ENCODE results near the gene EVI2A. TPM values are rescaled to one million over a fixed set of nuclear protein-coding genes. Genes with fewer than 3 reads are reported as not detected.
"Not testable (repeated sequence)": the region's sequence is repeated elsewhere in the genome, so short reads cannot be mapped to it uniquely, and the experiment has no call there.

The EVI2A gene
- total and polyA plus RNA-seq, 5 donors: 2.2 to 6.9 (median 3.3) TPM

GRCh38 chr17:31294231-31294630 lies 27.2 kb downstream of the EVI2A start:
- H3K4me3 ChIP-seq (ENCODE audit: low read length): no peak overlapping the region
- no peak for DNase-seq
- H3K27ac ChIP-seq (ENCODE audit: low read length): no peak overlapping the region
- no peaks in the 10 kb centered on the region for H3K9me3 ChIP-seq (ENCODE audit: control insufficient read depth, low read length)
- no peaks in the 10 kb centered on the region for H3K4me1 ChIP-seq (ENCODE audit: control insufficient read depth, insufficient read depth, low read length)
- 92% methylated on average over 3 of the region's 3 CpGs for WGBS
- ATAC-seq: no peak
- H3K27me3 ChIP-seq (ENCODE audit: control insufficient read depth, insufficient read depth): no peaks in the 10 kb centered on the region
- intact Hi-C loops (cut with DNase I): no loop called here

- H3K27ac ChIP-seq (ENCODE audit: low read length): no peak overlapping the region
- no peak overlapping the region for H3K4me3 ChIP-seq (ENCODE audit: low read length)
- intact Hi-C loops (cut with DNase I): no loop called here
- no peaks in the 10 kb centered on the region for H3K4me1 ChIP-seq (ENCODE audit: control insufficient read depth, insufficient read depth, low read length)
- no peaks in the 10 kb centered on the region for H3K9me3 ChIP-seq (ENCODE audit: control insufficient read depth, low read length)
- ATAC-seq (no peak), DNase-seq (no peak)
- H3K27me3 ChIP-seq (ENCODE audit: control insufficient read depth, insufficient read depth): no peaks in the 10 kb centered on the region
- 92% methylated on average over 2 of the region's 2 CpGs for WGBS
These were observed 27.8 kb downstream of the EVI2A start for GRCh38 chr17:31293581-31293980.

GRCh38 chr17:31291820-31292219 lies 29.6 kb downstream of the EVI2A start:
- ATAC-seq: no peak

GRCh38 chr17:31289790-31290189 lies 31.6 kb downstream of the EVI2A start:
- H3K4me3 ChIP-seq (ENCODE audit: low read length): no peak overlapping the region
- no peak overlapping the region for H3K27ac ChIP-seq (ENCODE audit: low read length)
- H3K4me1 ChIP-seq (ENCODE audit: control insufficient read depth, insufficient read depth, low read length): no peaks in the 10 kb centered on the region
- ATAC-seq (no peak), DNase-seq (no peak)
- H3K27me3 ChIP-seq (ENCODE audit: control insufficient read depth, insufficient read depth): no peaks in the 10 kb centered on the region
- no peaks in the 10 kb centered on the region for H3K9me3 ChIP-seq (ENCODE audit: control insufficient read depth, low read length)
- intact Hi-C loops (cut with DNase I): no loop called here
- WGBS: 77% methylated on average over 3 of the region's 3 CpGs

More at GRCh38 chr17:31291820-31292219, 29.6 kb downstream of the EVI2A start:
- Histone ChIP-seq H3K4me3 (ENCODE audit: low read length) (no peak overlapping the region), H3K27me3 (ENCODE audit: control insufficient read depth, insufficient read depth) (no peaks in the 10 kb centered on the region), H3K27ac (ENCODE audit: low read length) (no peak overlapping the region), H3K4me1 (ENCODE audit: control insufficient read depth, insufficient read depth, low read length) (no peaks in the 10 kb centered on the region), H3K9me3 (ENCODE audit: control insufficient read depth, low read length) (no peaks in the 10 kb centered on the region)
- intact Hi-C loops (cut with DNase I): no loop called here
- no peak for DNase-seq

GRCh38 chr17:31287932-31288331 lies 33.5 kb downstream of the EVI2A start:
- H3K4me1 ChIP-seq (ENCODE audit: control insufficient read depth, insufficient read depth, low read length); intact Hi-C loops (cut with DNase I); DNase-seq; H3K4me3 ChIP-seq (ENCODE audit: low read length); ATAC-seq; H3K9me3 ChIP-seq (ENCODE audit: control insufficient read depth, low read length); H3K27ac ChIP-seq (ENCODE audit: low read length); H3K27me3 ChIP-seq (ENCODE audit: control insufficient read depth, insufficient read depth): not testable (repeated sequence)
- 88% methylated on average over 1 of the region's 1 CpG for WGBS

- H3K27me3 ChIP-seq (ENCODE audit: control insufficient read depth, insufficient read depth): no peaks in the 10 kb centered on the region
- no peak for DNase-seq
- ATAC-seq: no peak
- no peaks in the 10 kb centered on the region for H3K4me1 ChIP-seq (ENCODE audit: control insufficient read depth, insufficient read depth, low read length)
- no peak overlapping the region for H3K27ac ChIP-seq (ENCODE audit: low read length)
- H3K4me3 ChIP-seq (ENCODE audit: low read length): no peak overlapping the region
- intact Hi-C loops (cut with DNase I): no loop called here
- no peaks in the 10 kb centered on the region for H3K9me3 ChIP-seq (ENCODE audit: control insufficient read depth, low read length)
- WGBS: 92% methylated on average over 1 of the region's 1 CpG
These were observed 34.8 kb downstream of the EVI2A start for GRCh38 chr17:31286587-31286986.

- DNase-seq (no peak), ATAC-seq (no peak)
- Histone ChIP-seq H3K4me1 (ENCODE audit: control insufficient read depth, insufficient read depth, low read length) (no peaks in the 10 kb centered on the region), H3K27me3 (ENCODE audit: control insufficient read depth, insufficient read depth) (no peaks in the 10 kb centered on the region), H3K27ac (ENCODE audit: low read length) (no peak overlapping the region), H3K4me3 (ENCODE audit: low read length) (no peak overlapping the region), H3K9me3 (ENCODE audit: control insufficient read depth, low read length) (no peaks in the 10 kb centered on the region)
- intact Hi-C loops (cut with DNase I): no loop called here
These were observed 37.6 kb downstream of the EVI2A start for GRCh38 chr17:31283841-31284240.

GRCh38 chr17:31281061-31281460 lies 40.4 kb downstream of the EVI2A start:
- H3K4me3 ChIP-seq (ENCODE audit: low read length): no peak overlapping the region
- H3K4me1 ChIP-seq (ENCODE audit: control insufficient read depth, insufficient read depth, low read length): no peaks in the 10 kb centered on the region
- no peaks in the 10 kb centered on the region for H3K27me3 ChIP-seq (ENCODE audit: control insufficient read depth, insufficient read depth)
- intact Hi-C loops (cut with DNase I): no loop called here
- no peaks in the 10 kb centered on the region for H3K9me3 ChIP-seq (ENCODE audit: control insufficient read depth, low read length)
- ATAC-seq (no peak), DNase-seq (no peak)
- WGBS: 71% methylated on average over 2 of the region's 2 CpGs
- H3K27ac ChIP-seq (ENCODE audit: low read length): no peak overlapping the region

GRCh38 chr17:31279401-31279800 lies 42.0 kb downstream of the EVI2A start:
- H3K4me1 ChIP-seq (ENCODE audit: control insufficient read depth, insufficient read depth, low read length): no peaks in the 10 kb centered on the region
- no peak for ATAC-seq
- WGBS: 95% methylated on average over 2 of the region's 2 CpGs

GRCh38 chr17:31275116-31275515 lies 46.3 kb downstream of the EVI2A start:
- ATAC-seq: no peak
- Histone ChIP-seq H3K4me1 (ENCODE audit: control insufficient read depth, insufficient read depth, low read length) (no peaks in the 10 kb centered on the region), H3K4me3 (ENCODE audit: low read length) (no peak overlapping the region), H3K27ac (ENCODE audit: low read length) (no peak overlapping the region), H3K9me3 (ENCODE audit: control insufficient read depth, low read length) (no peaks in the 10 kb centered on the region), H3K27me3 (ENCODE audit: control insufficient read depth, insufficient read depth) (no peaks in the 10 kb centered on the region)
- WGBS: 79% methylated on average over 1 of the region's 1 CpG
- intact Hi-C loops (cut with DNase I): no loop called here
- DNase-seq: no peak

More at GRCh38 chr17:31279401-31279800, 42.0 kb downstream of the EVI2A start:
- DNase-seq: no peak
- no peaks in the 10 kb centered on the region for H3K9me3 ChIP-seq (ENCODE audit: control insufficient read depth, low read length)
- intact Hi-C loops (cut with DNase I): no loop called here
- H3K27me3 ChIP-seq (ENCODE audit: control insufficient read depth, insufficient read depth): no peaks in the 10 kb centered on the region
- H3K27ac ChIP-seq (ENCODE audit: low read length): no peak overlapping the region
- H3K4me3 ChIP-seq (ENCODE audit: low read length): no peak overlapping the region

- Histone ChIP-seq H3K4me1 (ENCODE audit: control insufficient read depth, insufficient read depth, low read length) (peaks cover 3% of the 10 kb centered on the region), H3K27me3 (ENCODE audit: control insufficient read depth, insufficient read depth) (no peaks in the 10 kb centered on the region), H3K4me3 (ENCODE audit: low read length) (no peak overlapping the region), H3K9me3 (ENCODE audit: control insufficient read depth, low read length) (no peaks in the 10 kb centered on the region), H3K27ac (ENCODE audit: low read length) (no peak overlapping the region)
- intact Hi-C loops (cut with DNase I): no loop called here
- peak; percentile 79 to 88 for ATAC-seq
- 66% methylated on average over 2 of the region's 2 CpGs for WGBS
- DNase-seq: no peak
These were observed 47.2 kb downstream of the EVI2A start for GRCh38 chr17:31274252-31274651.

GRCh38 chr17:31273516-31273915 lies 47.9 kb downstream of the EVI2A start:
- ATAC-seq: no peak
- Histone ChIP-seq H3K4me3 (ENCODE audit: low read length) (no peak overlapping the region), H3K9me3 (ENCODE audit: control insufficient read depth, low read length) (no peaks in the 10 kb centered on the region), H3K27ac (ENCODE audit: low read length) (no peak overlapping the region), H3K27me3 (ENCODE audit: control insufficient read depth, insufficient read depth) (no peaks in the 10 kb centered on the region), H3K4me1 (ENCODE audit: control insufficient read depth, insufficient read depth, low read length) (peaks cover 3% of the 10 kb centered on the region)
- WGBS: 52% methylated on average over 1 of the region's 1 CpG
- intact Hi-C loops (cut with DNase I): no loop called here
- DNase-seq: no peak
